ENCODE measurements around the gene FAM186B.

The FAM186B gene

GRCh38 chr12:49604856-49605255 is 583 bp downstream of the FAM186B start:
- no peak for DNase-seq

GRCh38 chr12:49603721-49604120 is 1.7 kb downstream of the FAM186B start:
- no peak for DNase-seq

GRCh38 chr12:49599961-49600360 is 5.5 kb downstream of the FAM186B start:
- DNase-seq, result no peak

- DNase-seq, result no peak
These were observed 6.9 kb downstream of the FAM186B start for GRCh38 chr12:49598527-49598926.

GRCh38 chr12:49588721-49589516 is 16.5 kb downstream of the FAM186B start:
- DNase-seq, result no peak

- DNase-seq, result no peak
These were observed 17.2 kb downstream of the FAM186B start for GRCh38 chr12:49588281-49588680.

- no peak for DNase-seq
These were observed 18.1 kb downstream of the FAM186B start for GRCh38 chr12:49587174-49587908.

- DNase-seq, result no peak
These were observed 19.7 kb downstream of the FAM186B start for GRCh38 chr12:49585477-49586459.

- no peak for DNase-seq
These were observed 20.8 kb downstream of the FAM186B start for GRCh38 chr12:49584591-49584990.

- DNase-seq, result no peak
These were observed 21.9 kb downstream of the FAM186B start for GRCh38 chr12:49583366-49584094.

GRCh38 chr12:49582850-49583249 is 22.6 kb downstream of the FAM186B start:
- DNase-seq, result no peak

- no peak for DNase-seq
These were observed 23.2 kb downstream of the FAM186B start for GRCh38 chr12:49582201-49582600.

GRCh38 chr12:49580572-49581535 is 24.6 kb downstream of the FAM186B start:
- DNase-seq, result peak; percentile 76

- no peak for DNase-seq
These were observed 26.8 kb downstream of the FAM186B start for GRCh38 chr12:49578471-49579112.

GRCh38 chr12:49577589-49578315 is 27.7 kb downstream of the FAM186B start:
- DNase-seq, result no peak

- peak; percentile 16 for DNase-seq
These were observed 36.8 kb downstream of the FAM186B start for GRCh38 chr12:49568442-49569162.

GRCh38 chr12:49567611-49568441 is 37.6 kb downstream of the FAM186B start, which contains the start of gene MCRS1:
TSS of gene MCRS1 (minus strand) at chr12:49568142. CDS start at chr12:49566731, 1,411 bp downstream.
- peak; percentile 95 for DNase-seq

GRCh38 chr12:49567302-49567610 is 38.2 kb downstream of the FAM186B start:
- DNase-seq, result no peak
